GM23338 (cell line): Measurements from ENCODE around the gene ZCCHC9. TPM values are rescaled to one million over a fixed set of nuclear protein-coding genes. Genes with fewer than 3 reads are reported as not detected.

Experiments used
- CREB1 ChIP-seq: fragments of 250-450 bp; sonication (Bioruptor Pico); IDR thresholded peaks from 2 replicates; pipeline ENCODE4 v1.5.0; 2020; ENCODE audit warnings: low read depth, mild to moderate bottlenecking, moderate library complexity
- CTCF ChIP-seq, 2 experiments: fragments of 200-600 bp in 1 of 2; sonication (generic) in 1 of 2; conservative IDR thresholded peaks; 2 replicates each; pipeline versions ENCODE4 v1.5.1 to v1.6.1; 2016 to 2017; ENCODE audit warnings: antibody characterized with exemption in 2 of 2, low read depth in 2 of 2, mild to moderate bottlenecking in 2 of 2, moderate library complexity in 1 of 2
- POLR2AphosphoS5 ChIP-seq: IDR thresholded peaks from 2 replicates; pipeline ENCODE4 v1.6.1; 2016; ENCODE audit warnings: antibody characterized with exemption, low read depth
- ZNF114 ChIP-seq: fragments of 250-450 bp; sonication (Bioruptor Pico); IDR thresholded peaks from 2 replicates; pipeline ENCODE4 v1.5.0; 2020; ENCODE audit warnings: mild to moderate bottlenecking, moderate library complexity
- polyA plus RNA-seq: library from polyadenylated mRNA; unstranded; fragments of >200 nt; fragmentation: Nextera tagmentation; extraction: Ambion mirVana; gene quantifications from 2 replicates; pipeline ENCODE4 v1.2.1, GENCODE V29; 2016
- total RNA-seq: library from RNA; depleted of rRNA; stranded (reverse); fragments of >200 nt; shearing (Covaris generic); gene quantifications from 2 replicates; pipeline ENCODE4 v1.2.3, GENCODE V29; 2014
- TF ChIP-seq, protein P1 (sequence below): fragments of 250-450 bp; sonication (Bioruptor Pico); IDR thresholded peaks from 2 replicates; pipeline ENCODE4 v1.5.0; 2020; ENCODE audit warnings: mild to moderate bottlenecking, moderate library complexity
- TF ChIP-seq, protein P2 (sequence below): IDR thresholded peaks from 2 replicates; pipeline ENCODE4 v1.6.1; 2016; ENCODE audit warnings: antibody characterized with exemption

The ZCCHC9 gene
- total and polyA plus RNA-seq, 2 experiments from 2014 or later, result 31.1 to 48.7 TPM

DNA sequence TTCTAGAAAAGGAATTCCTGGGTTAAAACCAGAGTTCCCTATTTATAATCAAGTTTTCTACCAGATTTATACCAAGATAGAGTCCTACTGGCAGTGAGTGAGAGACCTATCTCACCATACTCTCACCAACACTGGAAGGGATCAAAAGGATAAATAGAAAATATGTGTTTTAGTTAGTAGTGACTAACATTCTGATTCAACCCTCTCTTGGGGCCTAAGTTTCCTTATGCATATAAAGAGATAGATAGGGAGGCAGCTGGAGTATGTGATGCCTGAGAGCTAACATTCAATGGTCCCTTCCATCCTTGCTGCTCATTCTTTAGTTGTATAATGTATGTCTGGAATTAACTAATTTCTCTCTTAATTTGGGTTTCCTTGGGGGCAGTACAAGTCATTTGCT lies 36.3 kb upstream of the ZCCHC9 start (continued):
- TF ChIP-seq, protein P1, sequence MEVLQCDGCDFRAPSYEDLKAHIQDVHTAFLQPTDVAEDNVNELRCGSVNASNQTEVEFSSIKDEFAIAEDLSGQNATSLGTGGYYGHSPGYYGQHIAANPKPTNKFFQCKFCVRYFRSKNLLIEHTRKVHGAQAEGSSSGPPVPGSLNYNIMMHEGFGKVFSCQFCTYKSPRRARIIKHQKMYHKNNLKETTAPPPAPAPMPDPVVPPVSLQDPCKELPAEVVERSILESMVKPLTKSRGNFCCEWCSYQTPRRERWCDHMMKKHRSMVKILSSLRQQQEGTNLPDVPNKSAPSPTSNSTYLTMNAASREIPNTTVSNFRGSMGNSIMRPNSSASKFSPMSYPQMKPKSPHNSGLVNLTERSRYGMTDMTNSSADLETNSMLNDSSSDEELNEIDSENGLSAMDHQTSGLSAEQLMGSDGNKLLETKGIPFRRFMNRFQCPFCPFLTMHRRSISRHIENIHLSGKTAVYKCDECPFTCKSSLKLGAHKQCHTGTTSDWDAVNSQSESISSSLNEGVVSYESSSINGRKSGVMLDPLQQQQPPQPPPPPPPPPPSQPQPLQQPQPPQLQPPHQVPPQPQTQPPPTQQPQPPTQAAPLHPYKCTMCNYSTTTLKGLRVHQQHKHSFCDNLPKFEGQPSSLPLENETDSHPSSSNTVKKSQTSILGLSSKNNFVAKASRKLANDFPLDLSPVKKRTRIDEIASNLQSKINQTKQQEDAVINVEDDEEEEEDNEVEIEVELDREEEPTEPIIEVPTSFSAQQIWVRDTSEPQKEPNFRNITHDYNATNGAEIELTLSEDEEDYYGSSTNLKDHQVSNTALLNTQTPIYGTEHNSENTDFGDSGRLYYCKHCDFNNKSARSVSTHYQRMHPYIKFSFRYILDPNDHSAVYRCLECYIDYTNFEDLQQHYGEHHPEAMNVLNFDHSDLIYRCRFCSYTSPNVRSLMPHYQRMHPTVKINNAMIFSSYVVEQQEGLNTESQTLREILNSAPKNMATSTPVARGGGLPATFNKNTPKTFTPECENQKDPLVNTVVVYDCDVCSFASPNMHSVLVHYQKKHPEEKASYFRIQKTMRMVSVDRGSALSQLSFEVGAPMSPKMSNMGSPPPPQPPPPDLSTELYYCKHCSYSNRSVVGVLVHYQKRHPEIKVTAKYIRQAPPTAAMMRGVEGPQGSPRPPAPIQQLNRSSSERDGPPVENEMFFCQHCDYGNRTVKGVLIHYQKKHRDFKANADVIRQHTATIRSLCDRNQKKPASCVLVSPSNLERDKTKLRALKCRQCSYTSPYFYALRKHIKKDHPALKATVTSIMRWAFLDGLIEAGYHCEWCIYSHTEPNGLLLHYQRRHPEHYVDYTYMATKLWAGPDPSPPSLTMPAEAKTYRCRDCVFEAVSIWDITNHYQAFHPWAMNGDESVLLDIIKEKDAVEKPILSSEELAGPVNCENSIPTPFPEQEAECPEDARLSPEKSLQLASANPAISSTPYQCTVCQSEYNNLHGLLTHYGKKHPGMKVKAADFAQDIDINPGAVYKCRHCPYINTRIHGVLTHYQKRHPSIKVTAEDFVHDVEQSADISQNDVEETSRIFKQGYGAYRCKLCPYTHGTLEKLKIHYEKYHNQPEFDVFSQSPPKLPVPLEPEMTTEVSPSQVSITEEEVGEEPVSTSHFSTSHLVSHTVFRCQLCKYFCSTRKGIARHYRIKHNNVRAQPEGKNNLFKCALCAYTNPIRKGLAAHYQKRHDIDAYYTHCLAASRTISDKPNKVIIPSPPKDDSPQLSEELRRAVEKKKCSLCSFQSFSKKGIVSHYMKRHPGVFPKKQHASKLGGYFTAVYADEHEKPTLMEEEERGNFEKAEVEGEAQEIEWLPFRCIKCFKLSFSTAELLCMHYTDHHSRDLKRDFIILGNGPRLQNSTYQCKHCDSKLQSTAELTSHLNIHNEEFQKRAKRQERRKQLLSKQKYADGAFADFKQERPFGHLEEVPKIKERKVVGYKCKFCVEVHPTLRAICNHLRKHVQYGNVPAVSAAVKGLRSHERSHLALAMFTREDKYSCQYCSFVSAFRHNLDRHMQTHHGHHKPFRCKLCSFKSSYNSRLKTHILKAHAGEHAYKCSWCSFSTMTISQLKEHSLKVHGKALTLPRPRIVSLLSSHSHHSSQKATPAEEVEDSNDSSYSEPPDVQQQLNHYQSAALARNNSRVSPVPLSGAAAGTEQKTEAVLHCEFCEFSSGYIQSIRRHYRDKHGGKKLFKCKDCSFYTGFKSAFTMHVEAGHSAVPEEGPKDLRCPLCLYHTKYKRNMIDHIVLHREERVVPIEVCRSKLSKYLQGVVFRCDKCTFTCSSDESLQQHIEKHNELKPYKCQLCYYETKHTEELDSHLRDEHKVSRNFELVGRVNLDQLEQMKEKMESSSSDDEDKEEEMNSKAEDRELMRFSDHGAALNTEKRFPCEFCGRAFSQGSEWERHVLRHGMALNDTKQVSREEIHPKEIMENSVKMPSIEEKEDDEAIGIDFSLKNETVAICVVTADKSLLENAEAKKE, result no peak
- no peak for TF ChIP-seq CTCF (conservative IDR thresholded peaks at IDR 0.05; ENCODE audit: low read depth in 2 of 2)
- no peak for TF ChIP-seq POLR2AphosphoS5
- TF ChIP-seq, protein P2, sequence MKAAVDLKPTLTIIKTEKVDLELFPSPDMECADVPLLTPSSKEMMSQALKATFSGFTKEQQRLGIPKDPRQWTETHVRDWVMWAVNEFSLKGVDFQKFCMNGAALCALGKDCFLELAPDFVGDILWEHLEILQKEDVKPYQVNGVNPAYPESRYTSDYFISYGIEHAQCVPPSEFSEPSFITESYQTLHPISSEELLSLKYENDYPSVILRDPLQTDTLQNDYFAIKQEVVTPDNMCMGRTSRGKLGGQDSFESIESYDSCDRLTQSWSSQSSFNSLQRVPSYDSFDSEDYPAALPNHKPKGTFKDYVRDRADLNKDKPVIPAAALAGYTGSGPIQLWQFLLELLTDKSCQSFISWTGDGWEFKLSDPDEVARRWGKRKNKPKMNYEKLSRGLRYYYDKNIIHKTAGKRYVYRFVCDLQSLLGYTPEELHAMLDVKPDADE, result no peak
- TF ChIP-seq ZNF114 (CRISPR knock-in tag), result no peak
- no peak for TF ChIP-seq CREB1
